Activated T-cell treated with anti-CD3 and anti-CD28 coated beads, Interleukin-2, amount 50 U/mL, for 1 hour (primary cell): ENCODE results near the gene SC5D.

Experiments used
- DNase-seq: peaks from one replicate; pipeline ENCODE4 v3.0.0-alpha.2; 2020

Gene SC5D

DNA sequence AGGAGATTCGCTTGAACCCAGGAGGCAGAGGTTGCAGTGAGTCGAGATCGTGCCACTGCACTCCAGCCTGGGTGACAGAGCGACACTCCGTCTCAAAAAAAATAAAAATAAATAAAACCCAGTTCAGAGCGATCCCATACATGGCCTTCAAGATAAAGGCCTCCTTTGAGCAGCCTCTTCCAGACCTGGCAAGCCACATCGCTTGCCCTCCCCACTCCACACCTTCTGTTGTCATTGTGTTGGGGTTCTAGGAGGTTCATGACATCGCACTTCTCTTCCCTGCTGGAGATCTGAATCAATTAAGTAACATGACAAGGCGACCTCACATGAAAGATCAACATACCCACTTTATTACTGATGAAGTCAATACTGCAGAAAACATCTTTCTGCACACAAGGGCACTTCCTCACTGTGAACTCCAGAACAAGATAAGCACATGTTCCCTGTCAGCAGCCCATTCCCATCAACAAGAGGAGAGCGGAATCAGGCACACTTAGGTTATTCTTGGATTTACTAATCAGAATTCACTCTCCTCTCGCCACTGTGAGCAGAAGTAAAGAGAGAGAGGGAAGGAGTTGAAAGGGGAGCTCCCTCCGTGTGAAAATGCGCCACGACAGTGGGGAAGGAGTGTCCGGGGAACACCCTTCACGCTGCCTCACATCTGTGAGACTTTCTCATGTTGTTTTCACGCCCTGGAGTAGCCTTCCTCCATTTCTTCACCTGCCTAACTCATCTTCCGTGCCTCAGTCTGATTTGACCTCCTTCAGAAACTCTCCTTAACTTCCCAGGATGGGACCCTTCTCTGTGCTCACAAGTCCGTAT, 38.3 kb downstream of the SC5D start:
- no peak for DNase-seq

DNA sequence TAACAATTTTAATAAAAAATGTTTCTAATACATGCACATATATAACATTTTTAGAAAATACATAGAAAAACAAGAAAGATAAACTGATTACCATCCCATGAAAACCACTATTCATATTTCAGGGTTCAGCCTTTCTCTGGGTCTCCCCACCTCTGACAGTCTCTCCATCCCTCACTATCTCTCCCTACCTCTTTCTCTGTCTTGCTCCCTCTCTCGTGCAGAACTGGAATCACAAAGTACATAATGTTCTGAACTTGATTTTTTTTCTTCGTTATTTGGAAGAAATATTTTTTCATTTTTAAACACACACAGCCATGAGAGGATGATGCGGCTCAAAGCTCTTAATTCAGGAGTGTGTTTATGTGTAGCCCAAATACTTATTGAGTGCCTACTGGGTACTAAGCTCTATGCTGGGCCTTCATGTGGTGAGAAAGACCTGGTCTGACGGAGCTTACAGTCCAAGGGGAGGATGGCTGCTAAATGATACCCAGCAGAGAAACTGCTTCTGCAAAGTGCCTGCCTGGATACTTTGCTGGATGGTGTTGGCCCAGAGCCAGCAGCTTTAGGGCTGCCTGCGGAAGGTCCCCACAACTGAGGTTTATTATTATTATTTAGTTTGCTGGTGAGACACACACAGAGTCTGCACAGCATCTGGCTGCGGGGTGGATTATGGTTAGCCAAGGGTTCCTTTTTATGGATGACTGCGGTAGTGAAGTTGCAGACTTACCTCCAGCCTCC, 42.6 kb downstream of the SC5D start:
- no peak for DNase-seq

DNA sequence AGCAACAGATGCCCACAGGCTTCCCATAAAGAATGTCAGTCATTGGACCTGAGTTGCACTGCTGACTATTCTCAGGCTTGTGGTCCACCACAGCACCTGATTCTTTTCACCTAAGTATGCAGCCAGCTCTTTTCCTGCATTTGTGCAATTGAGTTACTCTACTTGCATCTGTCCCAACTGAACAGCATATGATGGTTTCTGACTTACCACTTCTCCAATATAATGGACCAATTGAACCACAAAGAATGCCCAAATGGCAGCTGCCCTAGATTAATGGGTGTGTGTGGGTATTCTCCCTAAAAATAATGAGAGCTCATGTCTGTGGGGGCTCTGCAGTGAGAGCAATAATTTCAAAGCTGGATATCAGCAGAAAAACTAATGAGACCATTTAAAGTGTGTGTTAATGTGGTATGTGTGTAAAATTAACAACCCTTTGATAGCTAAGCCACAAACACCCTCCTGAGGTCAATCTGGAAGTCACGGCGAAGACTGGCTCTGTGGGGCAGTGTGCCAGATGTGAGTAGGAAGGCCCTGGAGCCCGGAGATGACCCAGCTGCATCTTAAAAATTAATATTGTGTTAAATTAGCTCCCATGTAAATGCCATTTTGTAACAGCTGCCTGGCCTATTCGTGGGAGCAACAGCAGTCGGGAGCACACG, 43.8 kb downstream of the SC5D start:
- DNase-seq = no peak

DNA sequence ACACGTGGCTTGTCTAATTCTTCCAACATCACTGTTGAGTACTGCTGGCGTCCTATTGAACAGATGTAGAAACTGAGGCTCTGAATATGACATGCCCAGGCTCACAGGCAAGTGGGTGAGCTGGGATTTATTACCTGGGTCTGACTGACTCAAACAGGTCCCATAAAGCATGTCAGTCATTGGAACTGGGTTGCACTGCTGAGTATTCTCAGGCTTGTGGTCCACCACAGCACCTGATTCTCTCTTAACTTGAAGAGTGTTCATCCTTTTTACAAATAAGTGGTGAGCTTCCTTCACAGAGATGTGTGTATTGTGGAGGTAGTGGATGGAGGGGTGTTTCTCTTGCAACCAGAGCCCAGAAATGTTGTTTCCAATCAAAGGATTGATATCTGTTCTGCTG, 44.5 kb downstream of the SC5D start:
- no peak for DNase-seq

DNA sequence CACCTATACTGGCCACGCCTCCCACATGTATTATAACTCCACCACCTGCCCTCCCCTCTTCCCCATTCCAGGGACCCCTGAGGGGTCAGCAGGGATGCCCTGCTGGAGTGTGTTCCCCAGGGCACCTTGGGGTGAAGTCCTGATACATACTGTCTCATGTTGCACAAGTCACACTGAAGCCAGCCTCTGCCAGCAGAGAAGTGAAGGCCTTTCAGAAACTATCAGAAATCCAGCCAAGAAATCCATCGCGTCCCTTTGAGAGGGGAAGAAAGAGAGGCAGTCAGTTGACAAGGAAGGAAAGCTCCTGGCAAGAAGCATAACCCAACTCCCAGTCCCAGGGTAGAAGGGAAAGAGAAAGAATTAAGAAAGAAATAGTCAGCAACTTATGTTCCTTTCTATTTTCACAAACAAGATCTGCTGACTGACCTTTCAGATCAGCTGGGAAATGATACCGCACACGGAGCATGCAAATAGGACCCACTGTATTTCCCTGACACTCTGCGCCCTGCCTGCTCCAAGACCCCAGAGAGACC, 45.2 kb downstream of the SC5D start:
- no peak for DNase-seq

DNA sequence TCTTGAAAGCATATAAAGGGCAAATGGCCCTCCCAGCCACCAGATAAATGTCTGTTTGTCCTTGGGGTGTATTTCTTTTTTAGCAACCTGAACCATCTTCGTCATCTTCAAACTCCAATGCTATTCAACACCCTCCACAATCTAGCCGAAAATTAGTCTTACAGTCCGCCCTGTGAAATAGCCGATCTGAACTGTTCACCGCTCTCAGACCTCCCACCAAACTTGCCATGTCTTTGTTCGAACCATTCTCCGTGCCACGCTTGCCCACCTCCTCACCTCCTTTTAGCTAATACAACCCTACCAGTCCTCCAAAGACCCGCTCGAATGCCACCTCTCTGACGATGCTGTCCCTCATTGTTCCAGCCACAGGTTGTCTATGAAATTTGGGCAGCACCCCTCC, 46.0 kb downstream of the SC5D start:
- DNase-seq = no peak

DNA sequence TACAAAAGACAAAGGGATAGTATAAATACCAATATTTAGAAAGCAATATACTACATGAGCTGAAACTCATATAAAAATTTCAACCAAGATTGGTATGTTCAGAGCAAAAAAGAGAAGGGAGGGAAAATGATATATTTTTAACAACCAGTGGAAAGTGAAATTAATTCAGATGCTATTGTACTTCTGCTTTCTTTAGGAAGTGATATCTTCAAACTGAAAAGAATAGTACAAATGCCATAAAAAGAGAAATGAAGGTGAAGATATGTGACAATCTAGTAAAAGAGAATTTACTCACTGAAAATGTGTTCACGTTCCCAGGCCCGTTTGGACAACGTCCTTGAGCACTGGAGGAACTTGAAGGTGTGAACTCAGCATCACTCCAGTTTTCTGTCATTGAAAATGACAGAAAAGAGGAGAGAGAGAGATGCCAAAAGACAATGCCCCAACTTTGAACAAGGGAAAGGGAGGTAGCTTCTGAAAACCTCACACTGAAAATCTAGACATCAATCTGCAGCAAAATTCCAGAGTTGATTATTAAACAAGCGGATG, 47.5 kb downstream of the SC5D start:
- no peak for DNase-seq

DNA sequence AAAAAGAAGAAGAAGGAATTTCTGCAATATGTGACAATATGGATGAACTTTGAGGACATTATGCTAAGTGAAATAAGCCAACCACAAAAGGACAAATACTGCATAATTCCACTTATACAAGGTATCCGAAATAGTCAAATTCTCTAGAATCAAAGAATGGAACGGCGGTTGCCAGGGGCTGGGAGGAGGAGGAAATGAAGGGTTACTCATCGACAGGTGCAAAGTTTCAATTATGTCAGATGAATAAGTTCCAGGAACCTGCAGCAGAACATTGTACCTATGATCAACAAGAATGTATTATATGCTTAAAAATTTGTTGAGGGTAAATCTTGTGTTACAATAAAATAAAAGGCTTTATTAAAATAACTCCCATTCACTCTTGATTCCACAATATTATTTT, 49.0 kb downstream of the SC5D start:
- DNase-seq = no peak

DNA sequence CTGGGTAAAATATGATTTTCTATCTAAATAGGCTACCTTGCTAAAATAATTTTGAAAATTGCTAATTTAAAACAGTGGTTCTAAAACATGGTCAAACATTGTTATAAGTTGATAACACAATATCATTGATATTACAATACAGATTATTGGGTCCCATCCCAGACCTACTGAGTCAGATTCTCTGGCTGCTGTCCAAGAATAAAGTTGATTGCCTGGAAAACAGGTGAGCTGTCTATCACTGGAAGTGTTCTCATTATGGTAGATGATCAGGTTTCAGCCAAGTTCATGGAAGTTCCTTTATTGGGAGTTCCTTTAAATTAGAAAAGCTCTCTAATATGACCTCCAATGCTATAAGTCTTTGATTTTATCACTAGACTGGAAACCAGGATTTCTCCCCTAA, 52.3 kb downstream of the SC5D start:
- no peak for DNase-seq

DNA sequence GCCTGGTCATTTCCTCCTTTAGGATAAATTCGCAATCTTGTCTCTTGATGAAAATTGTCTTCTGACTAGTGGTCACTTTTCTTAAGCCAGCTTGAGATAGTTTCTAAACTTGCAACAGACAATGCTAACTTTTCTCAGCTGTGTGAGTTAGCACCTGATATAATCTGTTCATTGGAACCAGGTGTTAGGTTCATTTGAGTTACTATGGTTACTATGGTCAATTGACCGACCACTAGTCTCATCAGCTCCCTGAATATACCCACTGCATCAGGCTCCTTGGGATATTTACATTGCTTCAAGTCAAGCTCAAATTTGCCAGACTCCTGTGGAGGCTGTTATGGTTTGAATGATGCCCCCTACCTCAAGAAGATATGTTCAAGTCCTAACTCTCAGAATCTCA, 54.5 kb downstream of the SC5D start:
- no peak for DNase-seq

DNA sequence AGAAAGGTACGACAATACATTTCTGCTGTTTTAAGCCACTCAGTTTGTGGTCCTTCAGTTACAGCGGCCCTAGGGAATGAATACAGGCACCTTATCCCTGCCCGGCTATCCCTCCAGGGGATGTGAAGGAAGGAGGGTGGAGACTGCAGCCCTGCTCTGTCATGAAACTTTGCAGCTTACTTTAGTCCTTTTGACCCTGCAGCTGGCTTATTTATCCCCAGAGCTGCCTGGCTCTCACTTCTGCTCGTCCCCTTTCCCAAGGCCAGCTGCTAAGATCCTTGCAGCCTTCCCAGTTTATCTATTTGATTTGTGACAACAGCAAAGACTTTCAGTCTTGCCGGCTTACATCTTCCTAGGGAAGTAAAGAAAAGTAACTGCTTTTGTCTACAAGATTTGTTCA, 55.2 kb downstream of the SC5D start:
- DNase-seq = no peak

DNA sequence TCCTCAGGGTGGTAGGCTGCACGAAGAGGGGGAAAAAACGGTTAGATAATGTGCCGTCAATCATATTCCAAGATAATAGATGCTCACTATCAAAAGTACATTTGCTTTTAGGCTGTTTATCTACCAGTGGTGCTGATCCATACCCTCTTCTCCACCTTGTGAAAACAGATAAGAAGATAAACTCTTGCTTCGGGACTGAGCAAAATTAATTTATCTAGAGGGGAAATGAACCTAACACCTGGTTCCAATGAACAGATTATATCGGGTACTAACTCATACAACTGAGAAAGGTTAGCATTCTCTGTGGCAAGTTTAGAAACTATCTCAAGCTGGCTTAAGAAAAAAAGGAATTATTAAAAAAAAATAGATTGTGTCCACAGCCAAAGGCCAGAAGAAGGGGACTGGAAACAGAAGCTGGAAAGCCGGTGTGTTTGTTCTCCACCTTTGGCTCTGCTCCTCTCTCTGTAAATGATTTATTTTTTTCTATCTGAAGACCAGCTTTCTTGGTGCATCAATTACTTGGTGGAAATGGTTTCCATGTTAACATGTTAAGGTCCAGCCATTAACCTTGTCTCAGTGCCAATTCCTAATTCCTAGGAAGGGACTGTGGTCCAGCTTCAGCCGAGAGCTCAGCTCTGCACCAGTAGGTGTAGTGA, 55.8 kb downstream of the SC5D start:
- no peak for DNase-seq

DNA sequence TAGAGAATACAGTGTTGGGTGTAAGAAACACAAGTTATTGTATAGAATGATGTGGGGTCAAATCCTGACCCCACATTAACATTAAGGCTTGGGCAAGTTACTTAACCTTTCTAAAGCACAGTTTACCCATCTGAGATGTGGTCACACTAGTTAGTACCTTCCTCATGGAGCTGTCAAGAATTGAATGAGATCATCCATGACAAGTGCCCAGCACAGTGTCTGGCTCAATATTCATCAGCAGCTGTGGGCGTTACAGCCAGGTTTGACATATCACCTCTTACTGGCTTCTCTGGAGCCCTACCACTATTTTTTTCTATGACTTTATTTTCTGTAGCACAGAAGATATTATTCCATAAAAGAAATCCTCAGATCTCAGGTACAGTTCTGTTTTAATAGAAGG, 57.2 kb downstream of the SC5D start:
- DNase-seq = no peak

DNA sequence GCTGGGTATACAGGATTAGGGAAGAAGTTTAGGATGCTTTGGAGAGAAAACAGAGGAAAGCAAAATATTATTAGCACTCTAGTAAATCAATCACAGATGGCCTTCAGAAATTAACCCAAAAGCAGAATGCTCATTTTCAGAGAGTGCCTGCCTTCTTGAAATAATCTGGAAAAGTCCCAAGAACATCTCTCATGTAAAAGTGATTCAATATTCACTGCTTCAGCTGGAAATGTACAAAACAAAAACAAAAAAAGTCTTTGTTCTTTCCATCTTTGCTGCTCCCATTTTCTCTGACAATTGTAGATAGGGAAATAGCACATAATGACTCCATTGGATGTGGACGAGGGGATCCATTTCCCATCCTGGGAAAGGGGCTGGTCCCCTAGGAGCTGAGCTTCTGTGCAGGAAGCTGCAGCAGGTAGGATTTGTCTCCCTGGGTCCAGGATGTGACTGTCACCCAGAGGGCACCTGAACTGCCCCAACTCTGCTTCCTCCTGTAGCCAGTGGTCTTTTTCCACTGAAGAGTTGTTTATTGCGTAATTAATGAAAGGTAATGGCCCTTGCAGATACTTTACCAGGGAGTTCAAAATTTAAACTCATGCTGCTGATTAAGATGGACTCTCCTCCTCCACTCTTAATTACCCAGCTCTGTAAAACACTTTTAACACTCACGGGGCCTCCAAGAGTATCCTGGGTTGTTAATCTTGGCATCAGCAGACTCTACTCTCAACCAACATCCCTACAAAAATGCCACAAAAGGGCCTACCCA, 57.9 kb downstream of the SC5D start:
- no peak for DNase-seq

DNA sequence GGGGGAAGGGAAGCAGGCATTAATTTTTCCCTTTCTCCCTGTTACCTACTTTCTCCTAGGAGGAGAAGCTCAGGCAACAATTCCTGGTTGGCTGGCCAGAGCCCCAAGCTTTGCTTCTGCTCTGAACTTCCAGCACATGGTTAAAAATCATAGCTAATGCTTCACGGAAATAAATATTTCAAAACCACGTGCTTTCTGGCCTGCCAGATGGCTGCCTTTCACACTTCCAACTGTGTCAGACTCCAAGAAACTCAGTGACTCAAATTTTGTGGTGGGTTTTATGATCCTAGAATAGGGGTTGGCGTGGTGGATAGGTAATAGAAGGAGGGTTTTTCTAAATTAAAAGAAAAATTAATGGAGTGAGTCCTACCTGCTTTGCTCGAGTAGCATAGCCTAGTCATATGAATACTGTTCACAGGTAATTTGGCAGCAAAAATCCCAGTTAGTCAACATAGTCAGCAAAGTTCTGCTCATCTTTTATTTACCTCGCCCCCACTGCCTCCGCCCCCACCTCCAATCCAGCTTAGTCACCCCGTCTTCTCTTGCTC, 58.6 kb downstream of the SC5D start:
- DNase-seq = no peak

DNA sequence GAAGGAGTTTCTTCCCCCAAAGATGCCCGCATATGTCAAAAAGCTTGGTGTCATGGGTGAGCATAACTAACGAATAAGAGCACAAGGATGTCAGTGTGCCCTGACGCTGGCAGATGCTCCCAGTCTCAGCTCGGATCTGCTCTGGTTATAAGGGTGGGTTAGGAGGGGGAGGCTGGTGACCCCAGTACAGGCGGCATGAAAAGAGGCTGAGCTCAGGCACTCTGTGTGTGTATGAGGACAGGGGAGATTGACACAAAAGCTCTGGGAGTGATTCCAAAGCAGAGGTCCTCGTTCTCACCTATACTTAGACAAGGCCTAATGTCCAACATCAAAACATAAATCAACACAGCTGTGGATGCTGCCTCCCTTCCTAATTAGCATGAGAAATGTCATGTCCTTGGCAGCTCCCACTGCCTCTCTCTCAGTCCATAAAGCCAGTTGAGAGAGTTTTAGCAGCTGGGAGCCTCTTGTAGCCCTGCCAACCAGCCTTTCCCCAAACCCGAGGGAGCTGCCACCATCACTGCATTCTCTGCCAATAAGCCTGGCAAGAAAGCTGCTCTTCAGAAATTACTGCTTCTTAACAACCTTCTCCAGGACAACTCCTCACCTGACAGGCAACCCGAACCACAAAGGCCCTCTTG, 59.8 kb downstream of the SC5D start:
- no peak for DNase-seq

DNA sequence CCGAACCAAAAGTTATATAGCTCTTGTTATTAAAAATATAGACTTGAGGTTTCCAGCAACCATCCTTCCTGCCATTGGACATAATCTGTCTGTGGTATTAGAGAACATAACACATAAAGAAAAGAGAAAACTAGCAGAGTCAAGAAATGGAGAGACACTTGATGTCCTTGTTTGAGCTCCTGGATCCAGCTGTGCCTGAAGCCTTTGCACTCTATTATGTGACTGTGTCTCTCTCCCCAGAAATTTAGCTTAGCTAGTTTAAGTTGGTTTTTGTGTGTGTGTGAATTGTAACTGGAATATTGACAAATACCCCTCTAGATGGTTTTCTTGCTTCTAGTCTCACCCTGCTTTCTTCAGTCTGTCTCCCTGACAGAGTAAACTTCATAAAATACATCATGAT, 61.6 kb downstream of the SC5D start:
- DNase-seq = no peak

DNA sequence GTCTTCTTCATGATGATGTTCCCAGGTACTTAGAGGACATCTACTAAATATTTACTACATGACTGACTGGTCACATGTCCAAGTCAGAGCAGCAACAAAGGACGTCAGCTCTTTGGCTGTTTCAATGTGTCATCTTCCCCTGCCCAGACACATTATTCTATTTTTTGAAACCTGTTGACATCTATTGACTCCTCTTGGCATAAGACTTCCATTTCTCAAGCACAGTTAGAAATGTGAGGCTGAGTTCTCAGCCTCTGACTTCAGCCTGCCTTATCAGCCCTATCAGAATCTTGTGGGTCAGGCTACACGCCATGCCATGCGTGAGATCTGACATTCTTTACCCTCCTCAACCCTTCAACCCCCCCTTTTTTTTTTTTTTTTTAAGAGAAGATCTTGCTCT, 63.8 kb downstream of the SC5D start:
- DNase-seq = no peak
